Measurements from ENCODE around the gene NABP2.
A peak's percentile ranks its signal among the peaks of the same experiment; 100 is the strongest.
"Not testable (repeated sequence)": the region's sequence is repeated elsewhere in the genome, so short reads cannot be mapped to it uniquely, and the experiment has no call there.

NABP2 gene

DNA sequence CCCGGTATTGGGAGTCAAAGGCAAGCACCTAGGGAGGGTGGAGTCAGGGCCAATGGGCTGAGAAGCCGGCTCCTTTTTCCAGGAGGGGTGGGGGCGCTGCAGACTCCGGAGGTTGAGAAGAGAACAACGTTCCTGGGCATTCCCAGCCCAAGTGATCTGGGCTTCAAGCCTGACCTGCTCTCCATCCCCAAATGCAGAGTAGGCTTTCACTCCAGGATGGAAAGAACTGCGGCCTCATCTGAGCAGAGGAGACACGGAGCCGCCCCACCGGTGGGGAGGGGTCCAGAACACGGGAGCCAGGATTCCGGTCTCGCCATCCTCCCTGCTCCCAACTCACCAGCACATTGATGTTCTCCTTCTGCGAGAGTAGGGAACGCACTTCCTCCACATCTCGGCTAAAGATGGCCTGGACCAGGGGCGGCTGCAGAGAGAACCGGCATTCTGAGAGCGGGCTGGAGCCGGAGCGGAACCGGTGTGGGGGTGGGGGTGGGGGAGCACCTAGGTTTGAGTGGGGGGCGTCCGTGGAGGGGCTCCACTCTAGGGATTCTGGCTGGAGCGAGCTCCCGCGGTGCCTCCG, 33.4 kb downstream of the NABP2 start:
- TF ChIP-seq, protein P1, sequence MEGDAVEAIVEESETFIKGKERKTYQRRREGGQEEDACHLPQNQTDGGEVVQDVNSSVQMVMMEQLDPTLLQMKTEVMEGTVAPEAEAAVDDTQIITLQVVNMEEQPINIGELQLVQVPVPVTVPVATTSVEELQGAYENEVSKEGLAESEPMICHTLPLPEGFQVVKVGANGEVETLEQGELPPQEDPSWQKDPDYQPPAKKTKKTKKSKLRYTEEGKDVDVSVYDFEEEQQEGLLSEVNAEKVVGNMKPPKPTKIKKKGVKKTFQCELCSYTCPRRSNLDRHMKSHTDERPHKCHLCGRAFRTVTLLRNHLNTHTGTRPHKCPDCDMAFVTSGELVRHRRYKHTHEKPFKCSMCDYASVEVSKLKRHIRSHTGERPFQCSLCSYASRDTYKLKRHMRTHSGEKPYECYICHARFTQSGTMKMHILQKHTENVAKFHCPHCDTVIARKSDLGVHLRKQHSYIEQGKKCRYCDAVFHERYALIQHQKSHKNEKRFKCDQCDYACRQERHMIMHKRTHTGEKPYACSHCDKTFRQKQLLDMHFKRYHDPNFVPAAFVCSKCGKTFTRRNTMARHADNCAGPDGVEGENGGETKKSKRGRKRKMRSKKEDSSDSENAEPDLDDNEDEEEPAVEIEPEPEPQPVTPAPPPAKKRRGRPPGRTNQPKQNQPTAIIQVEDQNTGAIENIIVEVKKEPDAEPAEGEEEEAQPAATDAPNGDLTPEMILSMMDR (IDR thresholded peaks at IDR 0.05; ENCODE audit: low read depth, low read length): no peak
- H3K4me3 ChIP-seq (ENCODE audit: low read depth, low read length): peak overlapping the region; percentile 87

DNA sequence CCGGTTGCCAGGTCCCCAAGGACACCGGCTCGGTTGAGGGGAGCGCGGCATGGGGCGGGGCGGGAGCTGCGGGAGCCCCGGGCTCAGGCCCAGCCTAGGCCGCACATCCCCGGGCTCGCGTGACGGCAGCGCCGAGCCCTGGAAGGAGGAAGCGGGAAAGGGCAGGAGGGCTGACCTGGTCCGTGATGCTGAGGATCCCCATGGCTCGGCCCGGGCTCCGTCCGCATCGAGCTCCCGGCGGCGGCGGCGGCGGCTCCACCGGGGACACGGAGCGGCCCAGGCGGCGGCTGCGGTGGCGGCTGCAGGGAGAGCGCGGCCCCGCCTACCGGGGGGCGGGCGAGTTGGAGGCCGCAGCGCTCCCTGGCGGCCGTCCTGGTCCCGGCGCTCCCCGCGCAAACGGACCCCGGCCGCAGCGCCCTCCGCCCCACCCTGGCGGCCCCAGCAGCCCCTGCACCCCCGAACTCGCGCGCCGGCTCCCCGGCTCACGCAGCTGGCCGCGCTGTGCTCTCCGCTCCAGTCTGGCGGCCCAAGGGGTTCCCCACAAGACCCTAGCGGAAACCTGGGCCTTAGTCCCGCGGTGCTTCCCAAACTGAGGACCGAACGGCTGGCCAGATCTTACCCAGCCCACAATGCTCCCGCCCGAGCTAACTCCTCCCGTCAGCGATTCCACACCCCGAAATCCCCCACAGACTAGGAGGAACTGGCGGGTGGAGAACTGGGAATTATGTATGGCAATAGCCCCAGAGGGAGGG, 34.1 kb downstream of the NABP2 start, which contains the start of gene ANKRD52:
ANKRD52 (minus strand) TSS at position 317 of the 752 bp plus-strand sequence; CDS start at position 202, 115 bp downstream.
- H3K4me3 ChIP-seq (ENCODE audit: low read depth, low read length): peak within 1 kb of the TSS; percentile 87
- TF ChIP-seq, protein P1 (IDR thresholded peaks at IDR 0.05; ENCODE audit: low read depth, low read length): peak; percentile 22; the same call in 1 of the 2 replicates

DNA sequence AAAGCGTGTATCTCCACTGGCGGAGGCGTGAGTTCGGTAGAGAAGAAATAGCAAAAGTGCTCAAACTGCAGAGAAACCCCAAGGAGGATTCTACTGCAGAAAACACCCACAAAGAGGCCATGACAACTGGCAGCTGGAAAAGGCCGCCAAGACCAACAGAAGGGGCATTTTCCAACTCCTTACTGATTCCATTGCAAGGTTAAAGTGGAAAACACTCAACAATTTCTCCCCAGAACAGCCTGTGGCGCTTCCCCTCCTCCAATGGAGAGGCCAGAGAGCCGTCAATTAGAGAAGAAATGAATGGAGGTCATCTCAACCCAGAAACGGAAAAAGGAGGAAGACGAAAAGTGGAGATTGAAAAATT, 34.7 kb downstream of the NABP2 start:
- TF ChIP-seq, protein P1 (IDR thresholded peaks at IDR 0.05; ENCODE audit: low read depth, low read length): no peak
- peak overlapping the region; percentile 87 for H3K4me3 ChIP-seq (ENCODE audit: low read depth, low read length)

DNA sequence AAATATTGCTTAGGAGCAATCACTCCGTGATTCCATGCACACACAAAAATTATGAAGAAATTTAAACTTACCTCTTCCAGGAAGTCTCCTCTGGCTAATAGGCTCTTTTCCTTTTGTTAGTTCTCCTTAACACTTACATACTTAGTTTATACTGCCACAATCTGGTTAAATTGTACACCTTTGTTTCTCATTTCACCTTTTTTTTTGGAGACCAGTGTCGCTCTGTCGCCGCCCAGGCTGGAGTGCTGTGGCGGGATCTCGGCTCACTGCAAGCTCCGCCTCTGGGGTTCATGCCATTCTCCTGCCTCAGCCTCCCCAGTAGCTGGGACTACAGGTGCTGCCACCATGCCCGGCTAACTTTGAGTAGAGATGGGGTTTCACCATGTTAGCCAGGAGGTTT, 36.2 kb downstream of the NABP2 start:
- TF ChIP-seq, protein P1 (IDR thresholded peaks at IDR 0.05; ENCODE audit: low read depth, low read length): no peak
- H3K4me3 ChIP-seq (ENCODE audit: low read depth, low read length): no peak overlapping the region

DNA sequence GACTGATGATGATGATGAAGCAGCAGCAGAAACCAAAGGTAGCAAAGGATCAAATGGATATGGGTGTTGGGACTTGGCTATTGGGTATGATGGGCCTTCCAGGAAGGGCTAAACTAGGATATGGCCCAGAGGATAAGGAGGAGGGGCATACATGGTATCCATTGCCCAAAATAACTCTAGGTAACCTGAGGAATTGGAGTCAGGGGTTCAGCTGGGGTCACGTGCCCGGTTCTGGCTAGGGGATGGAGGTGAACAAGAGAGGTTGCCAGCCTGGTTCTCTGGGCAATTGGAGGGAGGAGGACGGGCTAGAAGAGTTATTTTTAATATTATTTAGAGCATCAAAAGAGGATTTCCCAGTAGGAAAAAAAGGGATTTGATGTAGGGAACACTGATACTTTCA, 36.8 kb downstream of the NABP2 start:
- TF ChIP-seq, protein P1 (IDR thresholded peaks at IDR 0.05; ENCODE audit: low read depth, low read length): no peak
- H3K4me3 ChIP-seq (ENCODE audit: low read depth, low read length): no peak overlapping the region

DNA sequence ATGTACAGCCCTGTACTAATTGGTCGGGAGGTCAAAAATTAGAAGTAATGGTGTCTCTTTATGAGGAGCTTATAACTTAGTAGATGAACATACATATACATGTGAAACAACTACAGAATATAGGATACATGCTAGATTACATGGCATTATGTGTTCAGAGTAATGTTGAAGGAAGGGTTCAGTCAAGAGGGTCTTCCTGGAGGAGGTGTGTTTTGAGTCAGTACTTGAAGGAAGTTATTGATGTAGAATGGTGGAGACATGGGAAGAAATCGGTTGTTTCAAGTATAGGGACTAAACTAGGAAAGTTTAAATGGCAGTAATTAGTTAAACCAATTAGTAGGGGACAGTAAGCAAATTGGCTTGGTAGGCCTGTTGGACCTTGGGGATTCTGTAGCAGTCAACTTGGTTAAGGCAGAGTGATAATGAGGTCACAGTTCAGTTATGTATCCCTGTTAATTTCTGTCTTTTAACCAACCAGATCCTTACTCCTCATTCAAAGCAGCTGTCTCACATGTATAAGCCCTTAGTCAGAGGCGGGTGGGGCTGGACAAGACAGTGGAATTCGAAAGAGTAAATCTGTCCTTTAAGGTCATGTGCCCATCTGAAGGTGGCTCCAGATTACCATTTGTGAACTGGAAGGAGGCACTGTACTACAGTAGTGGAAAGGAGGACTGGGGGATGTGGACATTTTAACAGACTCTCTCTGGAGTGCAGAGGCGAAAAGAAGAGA, 37.5 kb downstream of the NABP2 start:
- no peak overlapping the region for H3K4me3 ChIP-seq (ENCODE audit: low read depth, low read length)
- TF ChIP-seq, protein P1 (IDR thresholded peaks at IDR 0.05; ENCODE audit: low read depth, low read length): no peak

DNA sequence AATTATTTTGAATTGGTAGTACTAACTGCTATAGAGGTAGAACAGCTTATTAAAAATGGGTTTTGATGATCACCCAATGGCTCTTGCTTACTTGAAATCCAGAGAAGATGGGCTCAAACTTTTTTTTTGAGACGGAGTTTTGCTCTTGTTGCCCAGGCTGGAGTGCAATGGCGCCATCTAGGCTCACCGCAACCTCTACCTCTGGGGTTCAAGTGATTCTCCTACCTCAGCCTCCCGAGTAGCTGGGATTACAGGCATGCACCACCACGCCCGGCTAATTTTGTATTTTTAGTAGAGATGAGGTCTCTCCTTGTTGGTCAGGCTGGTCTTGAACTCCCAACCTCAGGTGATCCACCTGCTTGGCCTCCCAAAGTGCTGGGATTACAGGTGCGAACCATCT, 38.8 kb downstream of the NABP2 start:
- not testable (repeated sequence) for H3K4me3 ChIP-seq (ENCODE audit: low read depth, low read length)

DNA sequence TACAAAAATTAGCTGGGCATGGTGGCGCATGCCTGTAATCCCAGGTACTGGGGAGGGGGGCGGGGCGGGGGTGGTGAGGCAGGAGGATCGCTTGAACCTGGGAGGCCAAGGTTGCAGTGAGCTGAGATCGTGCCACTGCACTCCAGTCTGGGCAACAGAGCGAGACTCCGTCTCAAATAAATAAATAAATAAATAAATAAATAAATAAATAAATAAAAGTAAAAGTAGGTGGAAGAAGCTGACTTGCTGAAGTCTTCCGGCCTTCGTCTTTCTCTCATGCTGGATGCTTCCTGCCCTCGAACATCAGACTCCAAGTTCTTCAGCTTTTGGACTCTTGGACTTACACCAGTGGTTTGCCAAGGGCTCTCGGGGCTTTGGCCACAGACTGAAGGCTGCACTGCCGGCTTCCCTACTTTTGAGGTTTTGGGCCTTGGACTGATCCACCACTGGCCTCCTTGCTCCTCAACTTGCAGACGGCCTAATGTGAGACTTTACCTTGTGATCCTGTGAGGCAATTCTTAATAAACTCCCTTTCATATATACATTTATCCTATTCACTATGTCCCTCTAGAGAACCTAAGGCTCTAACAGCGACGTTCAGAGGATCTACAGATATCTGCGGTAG, 42.0 kb downstream of the NABP2 start:
- H3K4me3 ChIP-seq (ENCODE audit: low read depth, low read length): peak overlapping the region; percentile 74

Data from WI38 (cell line).